Trophoblast cell (in vitro differentiated cells and primary cell): ENCODE data around the gene ATF6.

ENCODE experiments used
- DNase-seq, 2 donors: peaks; one replicate each; pipeline ENCODE4 v3.0.0-alpha.2; 2016
- H2AFZ ChIP-seq: 2 replicates; pipeline ENCODE4 v1.6.1; 2013; ENCODE audit warnings: low read length, moderate library complexity, mild to moderate bottlenecking; ENCODE audit not compliant: insufficient read depth, poor library complexity
- H2AK5ac ChIP-seq: 2 replicates; pipeline ENCODE4 v1.6.1; 2013; ENCODE audit warnings: mild to moderate bottlenecking, low read length
- H2BK120ac ChIP-seq: 2 replicates; pipeline ENCODE4 v1.6.1; 2013; ENCODE audit warnings: low read length, mild to moderate bottlenecking, moderate library complexity; ENCODE audit not compliant: insufficient read depth, poor library complexity
- H2BK12ac ChIP-seq: 2 replicates; pipeline ENCODE4 v1.6.1; 2013; ENCODE audit warnings: mild to moderate bottlenecking, low read length, moderate library complexity
- H2BK5ac ChIP-seq: 2 replicates; pipeline ENCODE4 v1.6.1; 2013; ENCODE audit warnings: low read length, low read depth, moderate library complexity, mild to moderate bottlenecking; ENCODE audit not compliant: poor library complexity
- H3K14ac ChIP-seq: 2 replicates; pipeline ENCODE4 v1.6.1; 2013; ENCODE audit warnings: mild to moderate bottlenecking, low read length
- H3K18ac ChIP-seq: 2 replicates; pipeline ENCODE4 v1.6.1; 2013; ENCODE audit warnings: mild to moderate bottlenecking, low read length
- H3K23ac ChIP-seq: 2 replicates; pipeline ENCODE4 v1.6.1; 2013; ENCODE audit warnings: low read length
- H3K27ac ChIP-seq: 2 replicates; pipeline ENCODE4 v1.5.1; 2013; ENCODE audit warnings: low read depth, mild to moderate bottlenecking, inconsistent platforms, low read length, moderate library complexity
- H3K27me3 ChIP-seq: 2 replicates; pipeline ENCODE4 v1.6.1; 2013; ENCODE audit warnings: inconsistent platforms, mild to moderate bottlenecking, low read length, moderate library complexity; ENCODE audit not compliant: insufficient read depth
- H3K36me3 ChIP-seq, 2 experiments: 1 replicate in 1 of 2; 2 replicates in 1 of 2; pipeline ENCODE4 v1.6.1; 2013; ENCODE audit warnings: low read length in 2 of 2, mild to moderate bottlenecking in 2 of 2, moderate library complexity in 1 of 2; ENCODE audit not compliant: insufficient read depth in 2 of 2, control insufficient read depth in 1 of 2
- H3K4ac ChIP-seq: 2 replicates; pipeline ENCODE4 v1.6.1; 2013; ENCODE audit warnings: low read depth, mild to moderate bottlenecking, low read length, moderate library complexity
- H3K4me1 ChIP-seq, 2 experiments: 1 replicate in 1 of 2; 2 replicates in 1 of 2; pipeline ENCODE4 v1.6.1; 2013; ENCODE audit warnings: low read length in 2 of 2, mild to moderate bottlenecking in 2 of 2, moderate library complexity in 1 of 2; ENCODE audit not compliant: insufficient read depth in 2 of 2, control insufficient read depth in 1 of 2
- H3K4me2 ChIP-seq: 2 replicates; pipeline ENCODE4 v1.6.1; 2013; ENCODE audit warnings: inconsistent platforms, mild to moderate bottlenecking, low read length, moderate library complexity
- H3K4me3 ChIP-seq: 2 replicates; pipeline ENCODE4 v1.5.1; 2013; ENCODE audit warnings: mild to moderate bottlenecking, low read depth, low read length, inconsistent platforms
- H3K79me1 ChIP-seq: one replicate; pipeline ENCODE4 v1.6.1; 2013; ENCODE audit warnings: low read length
- H3K79me2 ChIP-seq: 2 replicates; pipeline ENCODE4 v1.6.1; 2013; ENCODE audit warnings: low read length, mild to moderate bottlenecking; ENCODE audit not compliant: control insufficient read depth, insufficient read depth, poor library complexity
- H3K9ac ChIP-seq: 2 replicates; pipeline ENCODE4 v1.6.1; 2013; ENCODE audit warnings: mild to moderate bottlenecking, low read length
- H3K9me3 ChIP-seq: 2 replicates; pipeline ENCODE4 v1.6.1; 2013; ENCODE audit warnings: low read depth, mild to moderate bottlenecking, control low read depth, inconsistent platforms, low read length; ENCODE audit not compliant: insufficient read depth
- H4K12ac ChIP-seq: 2 replicates; pipeline ENCODE4 v1.6.1; 2013; ENCODE audit warnings: low read depth, mild to moderate bottlenecking, low read length, moderate library complexity
- H4K8ac ChIP-seq: 2 replicates; pipeline ENCODE4 v1.6.1; 2013; ENCODE audit warnings: low read depth, mild to moderate bottlenecking, low read length, moderate library complexity
- H4K91ac ChIP-seq: one replicate; pipeline ENCODE4 v1.6.1; 2013; ENCODE audit warnings: low read depth, mild to moderate bottlenecking, low read length, moderate library complexity
- WGBS: extraction: QIAGEN DNeasy Blood & Tissue Kit; methylation state at CpG from one replicate; pipeline ENCODE4 v1.1.7; 2013; ENCODE audit warnings: missing lambda C conversion rate; ENCODE audit not compliant: insufficient read length, insufficient coverage; ENCODE audit errors: extremely low coverage; 5-methylcytosine and 5-hydroxymethylcytosine counted together

ATF6 gene

DNA sequence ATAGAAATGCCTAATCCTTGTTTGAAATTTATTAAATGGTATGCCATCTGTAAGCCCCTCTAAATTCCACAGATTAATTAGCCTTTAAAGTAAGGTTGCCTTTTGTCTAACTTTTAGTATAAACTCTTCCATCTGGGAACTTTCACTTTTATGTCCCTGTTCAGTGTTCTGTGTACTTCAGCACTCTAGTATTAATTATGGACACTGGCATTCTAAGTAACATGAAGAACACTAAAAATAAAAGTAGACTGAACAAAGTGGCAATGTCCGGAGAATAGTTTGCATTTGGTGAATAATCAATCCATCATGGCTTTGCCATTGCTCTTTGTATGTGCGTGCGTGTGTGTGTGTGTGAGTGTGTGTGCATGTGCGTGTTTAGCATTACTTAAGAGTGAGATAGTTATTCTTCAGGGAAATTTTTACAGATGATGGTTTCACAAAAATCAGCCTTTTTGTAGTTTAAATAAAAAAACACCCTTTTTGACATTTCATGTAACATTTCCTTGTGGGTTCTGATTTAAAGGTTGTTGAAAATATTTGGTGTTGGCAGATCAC is 51.1 kb downstream of the ATF6 start:
- Histone ChIP-seq H4K12ac (no peak overlapping the region), H3K23ac (no peak overlapping the region), H3K4ac (no peak overlapping the region), H3K18ac (no peak overlapping the region), H3K36me3 (peaks cover 0 to 2% of the 10 kb centered on the region in 2 experiments), H2AFZ (no peak overlapping the region), H3K9me3 (no peaks in the 10 kb centered on the region), H3K79me1 (no peaks in the 10 kb centered on the region), H3K79me2 (no peaks in the 10 kb centered on the region), H3K4me3 (no peak overlapping the region), H2BK120ac (no peak overlapping the region), H4K8ac (no peak overlapping the region), H3K14ac (no peak overlapping the region), H3K4me2 (no peak overlapping the region), H2AK5ac (no peak overlapping the region), H3K4me1 (no peaks in the 10 kb centered on the region), H3K9ac (no peak overlapping the region), H3K27me3 (no peaks in the 10 kb centered on the region), H3K27ac (no peak overlapping the region), H2BK12ac (no peak overlapping the region), H4K91ac (no peak overlapping the region), H2BK5ac (no peak overlapping the region)
- no CpG with 5 or more reads among the region's 4 CpGs for WGBS
- DNase-seq, result no peak

DNA sequence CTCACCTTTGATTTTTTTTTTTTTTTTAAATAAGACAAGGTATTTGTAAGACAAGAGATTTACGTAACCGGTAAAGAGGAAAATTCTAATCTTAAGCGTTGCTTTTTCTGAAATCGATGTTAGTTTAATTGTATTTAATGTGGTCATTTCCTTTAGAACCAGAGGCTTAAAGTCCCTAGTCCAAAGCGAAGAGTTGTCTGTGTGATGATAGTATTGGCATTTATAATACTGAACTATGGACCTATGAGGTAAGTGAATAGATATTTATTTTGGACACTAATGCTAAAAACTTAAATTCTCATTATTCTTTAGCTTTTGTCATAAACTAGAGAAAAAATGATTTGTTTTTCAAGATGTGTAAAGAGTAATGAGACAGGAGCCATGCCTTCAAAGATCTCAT is 54.8 kb downstream of the ATF6 start:
- Histone ChIP-seq H2AFZ (no peak overlapping the region), H4K12ac (no peak overlapping the region), H3K79me1 (no peaks in the 10 kb centered on the region), H3K4ac (no peak overlapping the region), H3K14ac (no peak overlapping the region), H2AK5ac (no peak overlapping the region), H3K9me3 (no peaks in the 10 kb centered on the region), H3K27ac (no peak overlapping the region), H3K79me2 (no peaks in the 10 kb centered on the region), H3K23ac (no peak overlapping the region), H3K4me2 (no peak overlapping the region), H4K91ac (no peak overlapping the region), H4K8ac (no peak overlapping the region), H2BK120ac (no peak overlapping the region), H3K18ac (no peak overlapping the region), H3K4me1 (no peaks in the 10 kb centered on the region), H3K36me3 (no peaks in the 10 kb centered on the region), H3K9ac (no peak overlapping the region), H3K4me3 (no peak overlapping the region), H3K27me3 (no peaks in the 10 kb centered on the region), H2BK5ac (no peak overlapping the region), H2BK12ac (no peak overlapping the region)
- no CpG with 5 or more reads among the region's 5 CpGs for WGBS
- DNase-seq, result no peak

DNA sequence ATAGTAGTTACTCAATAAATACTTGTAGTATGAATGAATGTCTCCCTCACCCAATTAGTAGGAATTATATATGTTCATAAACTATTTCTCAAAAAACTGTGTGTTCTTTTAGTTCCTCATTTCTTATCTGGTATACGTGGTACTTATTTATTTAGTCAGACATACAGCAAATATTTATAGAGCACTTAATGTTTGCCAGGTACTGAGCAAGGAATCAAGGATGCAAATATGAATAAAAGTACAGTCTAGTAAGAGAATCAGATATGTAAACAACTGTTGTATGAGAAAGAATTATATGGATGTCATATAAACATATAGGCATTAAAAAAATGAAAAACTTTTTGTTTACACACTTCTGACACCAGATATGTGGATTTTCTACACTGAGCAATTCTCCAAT is 58.5 kb downstream of the ATF6 start:
- Histone ChIP-seq H2AK5ac (no peak overlapping the region), H3K9me3 (no peaks in the 10 kb centered on the region), H3K4me1 (no peaks in the 10 kb centered on the region), H2BK5ac (no peak overlapping the region), H3K23ac (no peak overlapping the region), H3K9ac (no peak overlapping the region), H4K8ac (no peak overlapping the region), H3K27me3 (no peaks in the 10 kb centered on the region), H3K14ac (no peak overlapping the region), H2AFZ (no peak overlapping the region), H3K79me2 (no peaks in the 10 kb centered on the region), H4K91ac (no peak overlapping the region), H3K18ac (no peak overlapping the region), H3K4ac (no peak overlapping the region), H3K4me2 (no peak overlapping the region), H4K12ac (no peak overlapping the region), H3K4me3 (no peak overlapping the region), H2BK12ac (no peak overlapping the region), H3K27ac (no peak overlapping the region), H2BK120ac (no peak overlapping the region), H3K36me3 (peaks cover 0 to 2% of the 10 kb centered on the region in 2 experiments), H3K79me1 (no peaks in the 10 kb centered on the region)
- no peak for DNase-seq
- no CpG with 5 or more reads among the region's 1 CpG for WGBS

DNA sequence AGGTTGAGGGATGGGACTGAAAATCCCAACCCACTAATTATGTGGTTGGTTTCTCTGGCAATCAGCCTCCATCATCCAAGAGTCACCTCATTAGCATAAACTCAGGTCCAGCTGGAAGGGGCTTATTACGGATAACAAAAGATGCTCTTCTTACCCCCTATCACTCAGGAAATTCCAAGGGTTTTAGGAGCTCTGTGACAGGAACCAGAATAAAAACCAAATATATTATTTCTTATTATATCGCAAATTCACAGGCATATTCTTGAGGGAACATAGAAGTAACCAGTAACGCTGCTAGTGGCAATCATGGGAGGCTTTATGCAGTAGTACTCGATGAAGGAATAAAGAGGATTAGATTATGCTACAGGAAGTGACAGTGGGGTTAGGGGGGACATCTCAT is 59.7 kb downstream of the ATF6 start:
- Histone ChIP-seq H3K23ac (no peak overlapping the region), H4K12ac (no peak overlapping the region), H2BK120ac (no peak overlapping the region), H3K27ac (no peak overlapping the region), H3K4ac (no peak overlapping the region), H2BK12ac (no peak overlapping the region), H3K4me3 (no peak overlapping the region), H2AK5ac (no peak overlapping the region), H3K14ac (no peak overlapping the region), H3K4me2 (no peak overlapping the region), H2BK5ac (no peak overlapping the region), H3K18ac (no peak overlapping the region), H3K79me1 (no peaks in the 10 kb centered on the region), H3K27me3 (no peaks in the 10 kb centered on the region), H4K91ac (no peak overlapping the region), H3K36me3 (peaks cover 0 to 2% of the 10 kb centered on the region in 2 experiments), H3K9me3 (no peaks in the 10 kb centered on the region), H4K8ac (no peak overlapping the region), H3K9ac (no peak overlapping the region), H2AFZ (no peak overlapping the region), H3K79me2 (no peaks in the 10 kb centered on the region), H3K4me1 (no peaks in the 10 kb centered on the region)
- no CpG with 5 or more reads among the region's 4 CpGs for WGBS
- no peak for DNase-seq
